DND-41 (cell line): ENCODE measurements around the gene CCDC71L.

Experiments used
- EZH2 ChIP-seq: IDR thresholded peaks from 3 replicates; pipeline ENCODE4 v1.6.1; 2012; ENCODE audit warnings: borderline replicate concordance, low read depth, mild to moderate bottlenecking, moderate library complexity, low read length, inconsistent platforms; ENCODE audit not compliant: severe bottlenecking
- TF ChIP-seq, protein P1 (sequence below): IDR thresholded peaks from 2 replicates; pipeline ENCODE4 v1.5.1; 2012; ENCODE audit warnings: borderline replicate concordance, low read length, moderate library complexity, mild to moderate bottlenecking; ENCODE audit not compliant: poor library complexity, severe bottlenecking; ENCODE audit errors: extremely low read depth

GRCh38 chr7:106652092-106652491 lies 8.9 kb downstream of the CCDC71L start:
- TF ChIP-seq, protein P1, sequence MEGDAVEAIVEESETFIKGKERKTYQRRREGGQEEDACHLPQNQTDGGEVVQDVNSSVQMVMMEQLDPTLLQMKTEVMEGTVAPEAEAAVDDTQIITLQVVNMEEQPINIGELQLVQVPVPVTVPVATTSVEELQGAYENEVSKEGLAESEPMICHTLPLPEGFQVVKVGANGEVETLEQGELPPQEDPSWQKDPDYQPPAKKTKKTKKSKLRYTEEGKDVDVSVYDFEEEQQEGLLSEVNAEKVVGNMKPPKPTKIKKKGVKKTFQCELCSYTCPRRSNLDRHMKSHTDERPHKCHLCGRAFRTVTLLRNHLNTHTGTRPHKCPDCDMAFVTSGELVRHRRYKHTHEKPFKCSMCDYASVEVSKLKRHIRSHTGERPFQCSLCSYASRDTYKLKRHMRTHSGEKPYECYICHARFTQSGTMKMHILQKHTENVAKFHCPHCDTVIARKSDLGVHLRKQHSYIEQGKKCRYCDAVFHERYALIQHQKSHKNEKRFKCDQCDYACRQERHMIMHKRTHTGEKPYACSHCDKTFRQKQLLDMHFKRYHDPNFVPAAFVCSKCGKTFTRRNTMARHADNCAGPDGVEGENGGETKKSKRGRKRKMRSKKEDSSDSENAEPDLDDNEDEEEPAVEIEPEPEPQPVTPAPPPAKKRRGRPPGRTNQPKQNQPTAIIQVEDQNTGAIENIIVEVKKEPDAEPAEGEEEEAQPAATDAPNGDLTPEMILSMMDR = no peak
- no peak for TF ChIP-seq EZH2
